ENCODE measurements around the gene CHDH. TPM values are rescaled to one million over a fixed set of nuclear protein-coding genes. Genes with fewer than 3 reads are reported as not detected.

The CHDH gene
- polyA plus RNA-seq, 3 donors: not detected

DNA sequence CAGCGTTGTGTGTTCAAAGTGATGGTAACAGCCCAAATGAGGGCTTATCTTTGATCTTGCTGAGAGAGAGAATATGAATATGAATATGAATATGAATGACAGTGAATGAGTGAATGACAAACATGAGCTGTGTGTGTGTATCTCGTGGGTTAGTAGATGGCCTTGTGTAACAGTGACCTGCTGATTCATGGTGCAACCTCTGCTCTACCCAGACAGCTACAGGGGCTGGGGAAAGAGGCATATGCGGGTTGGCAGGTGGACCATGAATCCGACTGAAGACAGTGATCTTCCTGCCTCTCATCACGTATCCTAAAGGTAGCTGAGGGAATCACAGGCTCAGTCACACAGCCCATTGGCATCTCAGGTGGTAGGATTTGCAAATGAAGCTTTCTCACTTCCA, 58.2 kb downstream of the CHDH start:
- DNase-seq: no peak
- Mint-ChIP-seq H3K27ac (no peak overlapping the region), H3K4me1 (no peaks in the 10 kb centered on the region), H3K27me3 (ENCODE audit: low read depth in 3 of 3) (peaks cover 3 to 20% (median 10%) of the 10 kb centered on the region in 3 donors), H3K36me3 (no peaks in the 10 kb centered on the region), H3K9me3 (no peaks in the 10 kb centered on the region), H3K4me3 (no peak overlapping the region)
- Histone ChIP-seq H3K27me3 (ENCODE audit: control insufficient read depth in 2 of 2, insufficient read depth in 2 of 2, low read length in 2 of 2) (no peaks in the 10 kb centered on the region), H3K9ac (ENCODE audit: insufficient read depth, low read length, poor library complexity, severe bottlenecking) (no peak overlapping the region), H3K4me3 (replicated peaks in 1 of 3; ENCODE audit: low read depth in 2 of 3, low read length in 3 of 3) (no peak overlapping the region), H2AFZ (ENCODE audit: insufficient read depth, low read depth, low read length, poor library complexity, severe bottlenecking) (no peak overlapping the region), H3K9me3 (replicated peaks in 1 of 2; ENCODE audit: control insufficient read depth in 1 of 2, insufficient read depth in 1 of 2, low read length in 2 of 2) (no peaks in the 10 kb centered on the region), H3K4me1 (ENCODE audit: control insufficient read depth in 1 of 2, insufficient read depth in 2 of 2, low read length in 2 of 2) (no peaks in the 10 kb centered on the region), H3K79me2 (ENCODE audit: insufficient read depth, low read length) (no peaks in the 10 kb centered on the region), H3K36me3 (replicated peaks in 1 of 2; ENCODE audit: control insufficient read depth in 1 of 2, insufficient read depth in 2 of 2, low read length in 2 of 2) (no peaks in the 10 kb centered on the region), H4K20me1 (ENCODE audit: insufficient read depth, low read length) (no peaks in the 10 kb centered on the region), H3K27ac (ENCODE audit: low read depth in 1 of 2, low read length in 2 of 2) (no peak overlapping the region), H3K4me2 (replicated peaks; ENCODE audit: extremely low read depth, low read length, poor library complexity, severe bottlenecking) (no peak overlapping the region)
- TF ChIP-seq, protein P1, sequence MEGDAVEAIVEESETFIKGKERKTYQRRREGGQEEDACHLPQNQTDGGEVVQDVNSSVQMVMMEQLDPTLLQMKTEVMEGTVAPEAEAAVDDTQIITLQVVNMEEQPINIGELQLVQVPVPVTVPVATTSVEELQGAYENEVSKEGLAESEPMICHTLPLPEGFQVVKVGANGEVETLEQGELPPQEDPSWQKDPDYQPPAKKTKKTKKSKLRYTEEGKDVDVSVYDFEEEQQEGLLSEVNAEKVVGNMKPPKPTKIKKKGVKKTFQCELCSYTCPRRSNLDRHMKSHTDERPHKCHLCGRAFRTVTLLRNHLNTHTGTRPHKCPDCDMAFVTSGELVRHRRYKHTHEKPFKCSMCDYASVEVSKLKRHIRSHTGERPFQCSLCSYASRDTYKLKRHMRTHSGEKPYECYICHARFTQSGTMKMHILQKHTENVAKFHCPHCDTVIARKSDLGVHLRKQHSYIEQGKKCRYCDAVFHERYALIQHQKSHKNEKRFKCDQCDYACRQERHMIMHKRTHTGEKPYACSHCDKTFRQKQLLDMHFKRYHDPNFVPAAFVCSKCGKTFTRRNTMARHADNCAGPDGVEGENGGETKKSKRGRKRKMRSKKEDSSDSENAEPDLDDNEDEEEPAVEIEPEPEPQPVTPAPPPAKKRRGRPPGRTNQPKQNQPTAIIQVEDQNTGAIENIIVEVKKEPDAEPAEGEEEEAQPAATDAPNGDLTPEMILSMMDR (IDR thresholded peaks at IDR 0.05): no peak
- WGBS (ENCODE audit: insufficient coverage): 17% methylated on average over 1 of the region's 5 CpGs
- intact Hi-C loops (cut with micrococcal nuclease): no loop called here

DNA sequence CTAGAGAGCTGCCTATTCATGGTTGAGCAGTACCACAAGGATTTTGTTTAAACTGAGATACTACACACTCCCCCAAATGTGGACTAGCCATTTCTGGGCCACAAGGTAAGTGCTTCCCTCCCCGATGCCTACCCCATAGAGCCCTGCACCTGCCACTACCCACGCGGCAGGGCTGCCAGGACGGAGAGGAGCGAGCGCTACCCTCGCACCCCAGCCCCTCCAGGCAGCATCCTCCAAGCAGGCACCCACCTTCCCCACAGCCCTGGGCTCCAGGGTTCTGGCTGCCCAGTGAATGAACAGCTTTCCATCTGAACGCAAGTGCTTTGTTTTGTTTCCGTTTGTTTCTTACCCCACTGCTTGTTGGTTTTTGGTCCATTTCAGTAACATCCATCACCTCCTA, 59.2 kb downstream of the CHDH start:
- Mint-ChIP-seq H3K27ac (no peak overlapping the region), H3K9me3 (no peaks in the 10 kb centered on the region), H3K36me3 (no peaks in the 10 kb centered on the region), H3K27me3 (ENCODE audit: low read depth in 3 of 3) (peaks cover 3 to 17% (median 10%) of the 10 kb centered on the region in 3 donors), H3K4me1 (no peaks in the 10 kb centered on the region), H3K4me3 (no peak overlapping the region)
- TF ChIP-seq, protein P1 (IDR thresholded peaks at IDR 0.05): no peak
- no peak overlapping the region for H3K4me3 ChIP-seq (replicated peaks in 1 of 3; ENCODE audit: low read depth in 2 of 3, low read length in 3 of 3)
- WGBS (ENCODE audit: insufficient coverage): 70% methylated on average over 7 of the region's 9 CpGs
- no peak overlapping the region for H3K27ac ChIP-seq (ENCODE audit: low read depth in 1 of 2, low read length in 2 of 2)
- no peak overlapping the region for H2AFZ ChIP-seq (ENCODE audit: insufficient read depth, low read depth, low read length, poor library complexity, severe bottlenecking)
- no peaks in the 10 kb centered on the region for H3K27me3 ChIP-seq (ENCODE audit: control insufficient read depth in 2 of 2, insufficient read depth in 2 of 2, low read length in 2 of 2)
- H3K9me3 ChIP-seq (replicated peaks in 1 of 2; ENCODE audit: control insufficient read depth in 1 of 2, insufficient read depth in 1 of 2, low read length in 2 of 2): no peaks in the 10 kb centered on the region
- no peaks in the 10 kb centered on the region for H3K36me3 ChIP-seq (replicated peaks in 1 of 2; ENCODE audit: control insufficient read depth in 1 of 2, insufficient read depth in 2 of 2, low read length in 2 of 2)
- no peaks in the 10 kb centered on the region for H3K79me2 ChIP-seq (ENCODE audit: insufficient read depth, low read length)
- H4K20me1 ChIP-seq (ENCODE audit: insufficient read depth, low read length): no peaks in the 10 kb centered on the region
- H3K4me2 ChIP-seq (replicated peaks; ENCODE audit: extremely low read depth, low read length, poor library complexity, severe bottlenecking): no peak overlapping the region
- no peak for DNase-seq
- intact Hi-C loops (cut with micrococcal nuclease): no loop called here
- H3K4me1 ChIP-seq (ENCODE audit: control insufficient read depth in 1 of 2, insufficient read depth in 2 of 2, low read length in 2 of 2): no peaks in the 10 kb centered on the region
- H3K9ac ChIP-seq (ENCODE audit: insufficient read depth, low read length, poor library complexity, severe bottlenecking): no peak overlapping the region
